ENCODE measurements around the gene RELN.

RELN gene

DNA sequence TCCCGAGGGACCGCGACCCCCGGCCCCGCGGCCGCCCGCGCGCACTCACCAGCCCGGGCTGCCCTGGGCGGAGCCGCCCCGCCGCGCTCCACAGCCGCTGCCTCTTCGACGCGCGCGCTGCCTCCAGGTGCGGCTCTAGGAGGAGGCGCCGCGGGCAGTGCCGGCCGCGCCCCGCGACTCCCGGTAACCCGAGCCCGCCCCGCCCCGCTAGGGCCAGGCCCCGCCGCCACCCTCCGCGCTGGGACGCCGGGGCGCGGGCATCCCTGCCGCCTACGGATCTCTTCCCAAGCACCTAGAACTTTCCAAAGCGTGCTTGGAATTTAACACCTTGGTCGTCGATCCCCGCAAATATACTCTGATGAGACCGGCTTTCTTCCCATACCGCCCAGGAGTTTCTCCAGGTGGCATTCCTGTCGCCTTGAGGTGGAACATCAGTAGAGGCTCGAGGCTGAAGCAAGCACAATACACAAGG is 543.4 kb downstream of the RELN start, which contains the start of gene SLC26A5:
Gene SLC26A5, minus strand, starts transcription at position 159 of the 472 bp plus-strand sequence. CDS start 24,693 bp downstream, outside the sequence.
- DNase-seq: no peak

DNA sequence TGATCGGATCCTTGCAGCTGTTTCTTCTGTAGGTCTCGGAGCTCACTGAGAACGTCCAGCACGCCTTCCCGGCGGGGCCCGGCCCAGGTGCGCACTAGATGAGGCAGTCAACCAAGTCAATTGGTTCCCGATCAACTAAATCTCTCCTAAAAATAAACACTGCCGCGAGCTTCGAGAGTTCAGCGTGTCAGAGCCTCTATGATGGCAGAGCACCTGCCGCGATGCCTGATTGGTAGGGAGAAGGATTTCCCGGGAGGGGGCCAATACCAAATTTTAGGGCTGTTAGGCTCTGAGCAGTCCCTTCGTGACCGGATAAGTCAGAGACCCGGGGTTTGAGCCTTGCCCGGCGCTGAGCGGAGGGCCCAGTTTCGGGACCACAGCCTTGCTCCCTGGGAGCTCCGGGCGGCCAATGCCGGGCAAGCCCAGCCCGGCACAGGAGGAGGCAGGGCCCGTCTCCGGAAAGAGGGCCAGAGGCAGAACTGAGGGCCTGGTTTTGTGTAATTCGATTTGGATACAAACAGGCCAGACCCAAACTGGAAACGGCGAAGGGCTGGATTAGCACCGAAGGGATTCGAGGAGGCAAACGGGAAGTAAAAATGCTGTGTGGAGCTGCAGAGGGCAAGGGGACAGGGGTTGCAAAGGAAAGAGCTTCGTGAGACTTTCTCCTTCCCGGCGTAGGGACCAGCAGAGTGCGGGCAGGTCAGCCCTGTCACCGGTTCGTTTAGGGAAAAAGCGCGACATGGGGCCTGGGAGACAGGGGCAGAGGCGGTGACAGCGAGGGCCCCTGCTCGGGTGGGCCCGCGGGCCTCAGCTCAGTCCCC is 544.0 kb downstream of the RELN start:
- DNase-seq: no peak

DNA sequence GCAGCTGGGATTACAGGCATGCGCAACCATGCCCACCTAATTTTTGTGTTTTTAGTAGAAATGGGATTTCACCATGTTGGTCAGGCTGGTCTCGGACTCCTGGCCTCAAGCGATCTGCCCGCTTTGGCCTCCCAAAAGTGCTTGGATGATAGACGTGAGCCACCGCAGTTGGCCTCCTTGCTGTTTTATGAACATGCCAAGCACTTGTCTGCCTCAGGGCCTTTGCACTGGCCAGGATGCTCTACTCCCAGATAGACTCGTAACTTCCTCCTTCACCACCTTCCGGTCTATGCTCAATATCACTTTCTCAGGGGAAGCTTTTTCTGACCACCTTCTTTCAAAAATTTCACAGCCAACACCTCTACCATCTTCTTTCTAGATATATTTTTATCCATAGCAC is 549.8 kb downstream of the RELN start:
- DNase-seq: no peak

DNA sequence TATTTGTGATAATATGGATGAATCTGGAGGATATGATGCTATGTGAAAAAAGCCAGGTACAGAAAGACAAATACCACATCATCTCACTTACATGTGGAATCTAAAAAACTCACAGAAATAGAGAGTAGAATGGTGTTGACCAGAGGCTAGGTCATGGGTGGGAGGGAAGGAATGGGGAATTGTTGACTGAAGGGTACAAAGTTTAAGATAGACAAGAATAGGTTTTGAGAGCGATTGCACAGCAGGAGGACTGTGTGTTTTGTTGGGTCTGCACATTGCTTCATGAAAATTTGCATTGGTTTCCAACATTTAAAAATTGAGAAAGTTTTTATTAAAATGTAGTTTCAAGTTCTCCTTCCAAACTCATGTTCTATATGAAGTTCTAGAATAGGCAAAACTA is 551.8 kb downstream of the RELN start:
- no peak for DNase-seq

DNA sequence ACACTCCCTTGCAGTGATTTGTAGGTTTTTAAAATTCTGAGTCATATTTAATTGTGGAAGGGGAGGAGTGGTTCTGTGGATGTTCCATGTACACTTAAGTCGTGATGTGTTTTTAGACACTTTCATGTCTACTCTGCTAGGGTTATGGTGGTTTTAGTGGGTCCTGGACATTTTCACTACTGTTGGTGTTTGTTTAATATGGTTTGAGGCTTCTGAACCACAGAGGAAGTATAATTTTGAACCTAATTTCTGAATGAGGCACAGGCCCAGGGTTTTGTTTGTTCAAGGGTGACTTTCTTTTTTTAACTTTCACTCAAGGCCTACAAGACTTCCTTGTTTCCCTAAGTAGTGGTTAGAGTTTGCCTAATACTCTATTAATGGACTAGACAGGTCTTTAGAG is 556.7 kb downstream of the RELN start:
- no peak for DNase-seq

DNA sequence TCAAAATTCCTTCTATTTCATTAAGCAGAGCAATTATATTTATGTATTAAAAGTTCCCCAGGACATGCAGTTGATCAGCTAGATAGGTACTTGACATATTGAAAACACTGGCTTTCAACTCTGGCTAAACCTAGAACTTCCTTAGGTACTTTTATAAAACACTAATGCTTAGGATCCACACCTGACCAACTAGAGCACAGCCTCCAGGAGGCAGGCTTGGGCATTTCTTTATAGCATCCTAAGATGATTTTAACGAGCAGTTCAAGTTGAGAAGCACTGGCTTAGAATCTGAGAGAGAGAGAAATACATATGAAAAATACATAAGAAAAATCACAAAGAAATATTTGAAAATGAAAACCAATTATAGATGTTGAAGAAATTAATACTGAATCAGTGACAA is 564.3 kb downstream of the RELN start:
- DNase-seq: no peak

DNA sequence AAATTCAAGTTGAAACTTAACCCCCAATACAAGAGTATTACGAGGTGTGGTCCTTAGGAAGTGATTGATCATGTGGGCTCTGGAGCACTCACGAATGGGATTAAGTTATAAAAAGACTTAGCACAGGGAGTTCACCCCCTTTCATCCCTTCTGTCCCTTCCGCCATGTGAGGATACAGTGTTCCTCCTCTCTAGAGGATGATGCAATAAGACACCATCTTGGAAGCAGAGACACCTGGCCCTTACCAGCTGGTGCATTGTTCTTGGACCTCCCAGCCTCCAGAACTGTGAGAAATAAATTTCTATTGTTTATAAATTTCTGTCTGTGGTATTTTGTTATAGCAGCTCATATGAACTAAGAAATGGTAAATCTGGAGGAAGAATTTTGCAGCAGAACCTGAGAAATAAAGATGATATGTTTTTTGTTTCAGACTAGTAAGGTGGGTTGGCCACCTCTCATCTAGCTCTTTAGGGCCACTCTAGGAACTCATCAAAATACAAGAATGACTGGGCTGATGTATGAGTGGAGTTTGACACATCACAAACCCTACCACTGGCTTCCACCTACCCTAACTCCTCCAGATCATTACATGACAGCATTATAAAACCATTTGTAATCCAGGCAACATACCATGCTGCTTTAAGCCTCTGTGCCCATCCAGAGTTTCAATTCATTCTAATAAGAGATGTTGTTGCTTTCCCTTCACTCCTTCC is 565.8 kb downstream of the RELN start:
- no peak for DNase-seq
